Activated T-helper 1 cell treated with anti-CD3 and anti-CD28 coated beads, Interleukin-12 subunit alpha, Interleukin-12 subunit beta, Interleukin-2, Interleukin-4 antibody, amounts not matched to agents 30 ng/mL and 10 ng/mL and 1 ng/mL, durations not matched to agents 14 hours and 24 hours and 36 hours (primary cell): ENCODE data around the gene AKR1C1. TPM values are rescaled to one million over a fixed set of nuclear protein-coding genes. Genes with fewer than 3 reads are reported as not detected.
"Not testable (repeated sequence)": the region's sequence is repeated elsewhere in the genome, so short reads cannot be mapped to it uniquely, and the experiment has no call there.

Source experiments
- DNase-seq: peaks from one replicate; pipeline ENCODE4 v3.0.0; 2021; ENCODE audit warnings: low spot score
- H3K27ac Mint-ChIP-seq: one replicate; pipeline ENCODE4 v1.8.0; 2021; ENCODE audit warnings: mild to moderate bottlenecking, mixed read lengths
- H3K27me3 Mint-ChIP-seq: one replicate; pipeline ENCODE4 v1.8.0; 2022; ENCODE audit warnings: mild to moderate bottlenecking, moderate library complexity, mixed read lengths; ENCODE audit not compliant: insufficient read depth
- H3K36me3 Mint-ChIP-seq: one replicate; pipeline ENCODE4 v1.8.0; 2021; ENCODE audit warnings: low read depth, mixed read lengths
- H3K4me1 Mint-ChIP-seq: one replicate; pipeline ENCODE4 v1.8.0; 2021; ENCODE audit warnings: low read depth, mixed read lengths
- H3K4me3 Mint-ChIP-seq: one replicate; pipeline ENCODE4 v1.8.0; 2021; ENCODE audit warnings: mild to moderate bottlenecking, moderate library complexity, mixed read lengths
- H3K9me3 Mint-ChIP-seq: one replicate; pipeline ENCODE4 v1.8.0; 2021; ENCODE audit warnings: mixed read lengths
- intact Hi-C: fragments of 100-400 bp; cut with micrococcal nuclease; formaldehyde crosslinking; loops from one replicate; pipeline ENCODE4 v1.15.1; 2024
- total RNA-seq: library from RNA; stranded (reverse); gene quantifications from 2 replicates; pipeline ENCODE4 v1.2.3, GENCODE V29; 2022

AKR1C1 gene
- total RNA-seq: 0.29 and 0.37 TPM in 2 replicates

- H3K27ac Mint-ChIP-seq, H3K27me3 Mint-ChIP-seq, H3K4me1 Mint-ChIP-seq, H3K36me3 Mint-ChIP-seq, H3K4me3 Mint-ChIP-seq, H3K9me3 Mint-ChIP-seq, DNase-seq, intact Hi-C loops: not testable (repeated sequence)
These were observed at the start of gene AKR1C1 for GRCh38 chr10:4962876-4963814. AKR1C1 (plus strand) TSS chr10:4963415; CDS start chr10:4963445, 30 bp downstream.

- H3K27me3 Mint-ChIP-seq: no peaks in the 10 kb centered on the region
- H3K4me3 Mint-ChIP-seq: no peak overlapping the region
- no peaks in the 10 kb centered on the region for H3K4me1 Mint-ChIP-seq
- intact Hi-C loops: no loop called here
- no peak overlapping the region for H3K27ac Mint-ChIP-seq
- no peaks in the 10 kb centered on the region for H3K9me3 Mint-ChIP-seq
- DNase-seq: no peak
- H3K36me3 Mint-ChIP-seq: no peaks in the 10 kb centered on the region
These were observed 48.9 kb upstream of the AKR1C1 start for GRCh38 chr10:4914213-4914850.

GRCh38 chr10:4916086-4916716 is 47.0 kb upstream of the AKR1C1 start:
- Mint-ChIP-seq H3K4me3 (no peak overlapping the region), H3K27me3 (no peaks in the 10 kb centered on the region), H3K27ac (no peak overlapping the region), H3K9me3 (no peaks in the 10 kb centered on the region), H3K4me1 (no peaks in the 10 kb centered on the region), H3K36me3 (no peaks in the 10 kb centered on the region)
- intact Hi-C loops: no loop called here
- DNase-seq: no peak

GRCh38 chr10:4918236-4918635 is 45.0 kb upstream of the AKR1C1 start:
- Mint-ChIP-seq H3K36me3 (no peaks in the 10 kb centered on the region), H3K9me3 (no peaks in the 10 kb centered on the region)
- intact Hi-C loops: no loop called here

GRCh38 chr10:4924482-4924881 is 38.7 kb upstream of the AKR1C1 start:
- H3K4me3 Mint-ChIP-seq, DNase-seq, H3K27me3 Mint-ChIP-seq, H3K27ac Mint-ChIP-seq, intact Hi-C loops, H3K36me3 Mint-ChIP-seq, H3K4me1 Mint-ChIP-seq: not testable (repeated sequence)
- peaks cover 19% of the 10 kb centered on the region for H3K9me3 Mint-ChIP-seq

More at GRCh38 chr10:4918236-4918635, 45.0 kb upstream of the AKR1C1 start:
- H3K27ac Mint-ChIP-seq: no peak overlapping the region
- H3K4me1 Mint-ChIP-seq: no peaks in the 10 kb centered on the region
- no peak overlapping the region for H3K4me3 Mint-ChIP-seq
- no peak for DNase-seq
- no peaks in the 10 kb centered on the region for H3K27me3 Mint-ChIP-seq

GRCh38 chr10:4926400-4926799 is 36.8 kb upstream of the AKR1C1 start:
- intact Hi-C loops: no loop called here
- DNase-seq: no peak
- no peak overlapping the region for H3K27ac Mint-ChIP-seq
- peaks cover 1% of the 10 kb centered on the region for H3K36me3 Mint-ChIP-seq
- no peak overlapping the region for H3K4me3 Mint-ChIP-seq
- no peaks in the 10 kb centered on the region for H3K27me3 Mint-ChIP-seq
- H3K9me3 Mint-ChIP-seq: peaks cover 19% of the 10 kb centered on the region
- no peaks in the 10 kb centered on the region for H3K4me1 Mint-ChIP-seq

GRCh38 chr10:4931587-4931986 is 31.6 kb upstream of the AKR1C1 start:
- Mint-ChIP-seq H3K27me3 (no peaks in the 10 kb centered on the region), H3K36me3 (no peaks in the 10 kb centered on the region), H3K27ac (no peak overlapping the region), H3K4me3 (no peak overlapping the region), H3K4me1 (no peaks in the 10 kb centered on the region), H3K9me3 (peaks cover 3% of the 10 kb centered on the region)
- DNase-seq: no peak
- intact Hi-C loops: no loop called here

GRCh38 chr10:4934391-4934987 is 28.7 kb upstream of the AKR1C1 start:
- Mint-ChIP-seq H3K4me3 (no peak overlapping the region), H3K27ac (no peak overlapping the region), H3K27me3 (no peaks in the 10 kb centered on the region), H3K9me3 (no peaks in the 10 kb centered on the region), H3K4me1 (no peaks in the 10 kb centered on the region), H3K36me3 (no peaks in the 10 kb centered on the region)
- DNase-seq: no peak
- intact Hi-C loops: no loop called here

GRCh38 chr10:4937346-4937745 is 25.9 kb upstream of the AKR1C1 start:
- no peak overlapping the region for H3K27ac Mint-ChIP-seq
- intact Hi-C loops: no loop called here
- H3K36me3 Mint-ChIP-seq: no peaks in the 10 kb centered on the region
- no peaks in the 10 kb centered on the region for H3K27me3 Mint-ChIP-seq
- no peaks in the 10 kb centered on the region for H3K4me1 Mint-ChIP-seq
- DNase-seq: no peak
- H3K9me3 Mint-ChIP-seq: no peaks in the 10 kb centered on the region
- no peak overlapping the region for H3K4me3 Mint-ChIP-seq

- no peaks in the 10 kb centered on the region for H3K4me1 Mint-ChIP-seq
- intact Hi-C loops: no loop called here
- DNase-seq: no peak
- H3K27ac Mint-ChIP-seq: no peak overlapping the region
- no peaks in the 10 kb centered on the region for H3K27me3 Mint-ChIP-seq
- H3K9me3 Mint-ChIP-seq: no peaks in the 10 kb centered on the region
- no peak overlapping the region for H3K4me3 Mint-ChIP-seq
- no peaks in the 10 kb centered on the region for H3K36me3 Mint-ChIP-seq
These were observed 23.8 kb upstream of the AKR1C1 start for GRCh38 chr10:4939224-4940072.

- H3K4me1 Mint-ChIP-seq, H3K9me3 Mint-ChIP-seq, intact Hi-C loops, DNase-seq, H3K27me3 Mint-ChIP-seq, H3K36me3 Mint-ChIP-seq, H3K4me3 Mint-ChIP-seq, H3K27ac Mint-ChIP-seq: not testable (repeated sequence)
These were observed 23.2 kb upstream of the AKR1C1 start for GRCh38 chr10:4940073-4940428.

- intact Hi-C loops, H3K36me3 Mint-ChIP-seq, H3K9me3 Mint-ChIP-seq, H3K27me3 Mint-ChIP-seq, DNase-seq, H3K4me3 Mint-ChIP-seq, H3K4me1 Mint-ChIP-seq, H3K27ac Mint-ChIP-seq: not testable (repeated sequence)
These were observed 22.3 kb upstream of the AKR1C1 start for GRCh38 chr10:4940909-4941308.
